GM19372 (cell line): ENCODE measurements around the gene FBXL20.
"Not testable (repeated sequence)": the region's sequence is repeated elsewhere in the genome, so short reads cannot be mapped to it uniquely, and the experiment has no call there.

Experiments used
- ATAC-seq: cut with Tn5 transposase; IDR thresholded peaks from one replicate; pipeline ENCODE4 v1.9.1; 2021; ENCODE audit warnings: mild to moderate bottlenecking, low read depth, moderate library complexity; ENCODE audit not compliant: unreplicated experiment

Gene FBXL20, protein sequence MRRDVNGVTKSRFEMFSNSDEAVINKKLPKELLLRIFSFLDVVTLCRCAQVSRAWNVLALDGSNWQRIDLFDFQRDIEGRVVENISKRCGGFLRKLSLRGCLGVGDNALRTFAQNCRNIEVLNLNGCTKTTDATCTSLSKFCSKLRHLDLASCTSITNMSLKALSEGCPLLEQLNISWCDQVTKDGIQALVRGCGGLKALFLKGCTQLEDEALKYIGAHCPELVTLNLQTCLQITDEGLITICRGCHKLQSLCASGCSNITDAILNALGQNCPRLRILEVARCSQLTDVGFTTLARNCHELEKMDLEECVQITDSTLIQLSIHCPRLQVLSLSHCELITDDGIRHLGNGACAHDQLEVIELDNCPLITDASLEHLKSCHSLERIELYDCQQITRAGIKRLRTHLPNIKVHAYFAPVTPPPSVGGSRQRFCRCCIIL

DNA sequence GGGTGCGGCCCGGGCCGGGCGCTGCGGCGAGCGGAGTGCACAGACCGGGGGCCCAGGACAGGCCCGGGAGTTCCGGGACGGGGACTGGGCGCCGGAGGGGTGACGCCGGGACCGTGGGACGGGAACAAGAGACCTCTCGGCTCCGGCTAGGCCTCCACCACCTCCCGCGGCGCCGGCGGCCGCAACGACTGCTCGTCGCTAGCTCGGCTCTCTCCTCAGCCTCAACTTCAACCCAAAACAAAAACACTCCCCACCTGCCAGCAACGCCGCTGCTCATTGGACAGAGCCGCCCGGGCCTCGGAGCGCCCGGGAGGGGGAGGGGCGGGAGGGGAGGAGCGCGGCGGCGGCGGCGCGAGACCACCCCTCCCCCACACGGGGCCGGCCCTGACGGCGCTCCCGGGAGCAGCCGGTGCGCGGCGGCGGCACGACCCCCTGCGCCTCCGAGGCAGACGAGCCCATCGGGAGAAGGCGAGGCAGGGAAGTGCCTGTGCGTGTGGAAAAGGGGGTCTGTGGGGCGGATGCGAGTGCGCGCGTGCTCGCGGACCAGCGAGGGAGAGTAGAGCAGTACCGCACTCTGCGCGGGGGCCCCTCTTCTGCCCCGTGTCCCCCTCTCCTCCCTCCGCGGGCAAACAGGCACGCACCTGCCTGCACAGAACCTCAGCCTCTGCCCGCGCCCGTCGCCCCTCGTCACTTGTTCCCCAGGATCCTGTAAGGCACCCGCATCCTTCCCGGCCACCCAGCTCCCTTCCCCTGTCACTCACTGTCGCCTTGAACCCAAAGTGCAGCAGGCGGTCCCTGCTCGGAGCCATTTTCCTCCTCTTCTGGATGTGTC lies at the start of gene FBXL20:
TSS of gene FBXL20 (minus strand) at position 215 of the 832 bp plus-strand sequence. CDS start 224 bp downstream, outside the sequence.
- ATAC-seq, result peak; percentile 76

DNA sequence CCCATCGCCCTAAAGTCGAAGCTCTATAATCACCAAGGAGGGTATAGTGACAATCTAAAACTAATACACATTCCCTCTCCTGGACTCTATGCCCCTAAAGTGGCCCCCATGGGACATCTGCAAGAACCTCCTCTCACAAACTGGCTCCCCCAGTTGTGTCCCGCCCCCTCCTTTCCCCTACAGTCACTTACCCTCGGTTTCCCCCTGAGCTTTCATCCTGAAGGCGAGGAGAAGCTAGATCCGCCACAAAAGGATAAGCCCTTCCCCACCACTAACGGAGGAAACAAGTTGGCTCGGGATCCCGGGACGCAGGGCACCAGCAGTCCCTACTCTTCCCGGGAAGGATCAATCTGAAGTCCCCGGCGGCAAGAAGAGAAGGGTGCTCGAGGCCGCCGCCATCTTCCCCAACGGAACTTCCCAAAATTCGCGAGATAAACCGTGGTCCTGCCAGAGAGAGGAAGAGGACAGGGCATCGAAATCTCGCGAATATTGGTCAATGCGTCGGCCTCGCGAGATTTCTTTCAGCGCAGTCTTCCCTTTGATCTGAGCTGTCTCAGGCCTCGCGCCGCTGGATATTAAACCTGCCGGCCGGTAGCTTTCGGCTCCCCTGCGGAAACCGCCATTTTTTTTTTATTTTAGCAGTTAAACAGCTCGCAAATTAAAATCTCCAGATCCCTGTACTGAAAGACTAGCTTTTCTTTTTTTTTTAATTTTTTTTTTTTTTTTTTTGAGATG lies 49.6 kb upstream of the FBXL20 start, which contains the start of gene MED1:
TSS of gene MED1 (minus strand) at position 417 of the 735 bp plus-strand sequence. CDS start at position 216, 201 bp downstream.
- peak; percentile 99 for ATAC-seq

DNA sequence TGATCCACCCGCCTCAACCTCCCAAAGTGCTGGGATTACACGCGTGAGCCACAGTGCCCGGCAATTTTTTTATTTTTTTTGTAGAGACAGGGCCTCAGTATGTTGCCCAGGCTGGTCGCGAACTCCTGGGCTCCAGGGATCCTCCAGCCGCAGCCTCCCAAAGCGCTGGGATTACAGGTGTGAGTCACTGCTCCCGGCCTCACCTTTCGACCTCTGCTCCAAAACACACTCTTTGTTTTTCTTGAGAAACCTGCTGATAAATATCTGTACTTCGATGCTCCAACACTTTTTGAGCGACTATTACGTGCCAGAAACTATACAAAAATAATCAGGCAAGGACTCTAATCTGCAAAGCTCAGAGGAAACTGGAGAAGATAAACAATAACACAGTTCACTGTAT lies 48.6 kb upstream of the FBXL20 start:
- ATAC-seq, result no peak

DNA sequence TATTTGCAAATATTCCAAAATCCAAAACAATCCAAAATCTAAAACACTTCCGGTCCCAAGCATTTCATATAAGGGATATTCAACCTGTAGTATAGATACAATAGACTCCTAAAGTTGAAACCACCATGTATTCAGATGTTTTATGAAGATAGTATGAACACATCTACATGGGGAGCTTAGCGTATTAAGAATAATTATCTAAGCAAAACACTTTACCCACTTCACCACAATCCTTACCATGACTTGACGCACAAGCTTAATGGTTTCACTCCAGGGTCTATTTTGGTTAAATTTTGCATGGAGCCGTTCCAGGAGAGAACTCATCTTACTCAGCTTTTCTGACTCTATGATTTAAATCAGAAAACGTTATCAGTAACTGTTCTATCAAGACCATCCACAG lies 46.1 kb upstream of the FBXL20 start:
- ATAC-seq, result no peak

DNA sequence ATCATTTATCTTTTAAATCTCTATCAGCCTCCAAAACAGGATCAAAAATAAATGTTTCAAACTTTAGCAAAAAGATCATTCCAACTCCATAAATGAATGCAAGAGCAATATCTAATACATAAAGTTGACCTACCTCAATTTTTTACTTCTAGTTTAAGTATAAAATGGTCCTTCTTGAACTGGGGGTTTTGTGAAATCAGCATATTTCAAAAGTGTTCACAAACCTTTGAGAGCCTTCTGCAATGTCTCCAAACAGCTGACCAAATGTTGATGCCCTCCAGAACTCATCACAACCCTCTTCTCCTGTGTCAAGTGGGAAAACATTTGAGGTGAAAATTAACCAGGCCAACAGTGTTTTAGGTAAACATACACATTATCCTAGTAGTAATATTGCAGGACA lies 41.9 kb upstream of the FBXL20 start:
- no peak for ATAC-seq

DNA sequence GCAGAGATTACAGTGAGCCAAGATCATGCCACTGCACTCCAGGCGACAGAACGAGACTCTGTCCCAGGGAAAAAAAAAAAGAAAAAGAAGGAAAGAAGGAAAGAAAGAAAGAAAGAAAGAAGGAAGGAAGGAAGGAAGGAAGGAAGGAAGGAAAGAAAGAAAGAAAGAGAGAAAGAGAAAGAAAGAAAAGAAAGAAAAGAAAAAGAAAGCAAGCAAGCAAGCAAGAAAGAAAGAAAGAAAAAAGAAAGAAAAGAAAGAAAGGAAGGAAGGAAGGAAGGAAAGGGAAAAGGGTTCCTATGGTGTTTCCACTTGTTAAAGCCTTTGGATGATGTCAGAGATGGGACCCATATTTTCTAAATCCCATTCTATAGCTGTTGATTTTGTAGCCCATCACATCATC lies 38.4 kb upstream of the FBXL20 start:
- ATAC-seq, result not testable (repeated sequence)

DNA sequence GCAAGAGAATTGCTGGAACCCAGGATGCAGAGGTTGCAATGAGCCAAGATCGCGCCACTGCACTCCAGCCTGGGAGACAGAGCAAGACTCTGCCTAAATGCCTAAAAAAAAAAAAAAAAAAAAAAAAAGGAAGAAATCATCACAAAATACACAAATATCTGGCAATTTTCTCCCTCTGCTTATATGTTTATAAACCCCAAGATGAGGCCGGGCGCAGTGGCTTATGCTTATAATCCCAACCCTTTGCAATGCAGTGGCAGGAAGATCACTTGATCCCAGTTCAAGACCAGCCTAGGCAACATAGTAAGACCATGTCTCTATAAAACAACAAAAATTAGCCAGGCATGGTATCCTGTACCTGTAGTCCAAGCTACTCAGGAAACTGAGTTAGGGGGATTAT lies 28.2 kb upstream of the FBXL20 start:
- no peak for ATAC-seq

DNA sequence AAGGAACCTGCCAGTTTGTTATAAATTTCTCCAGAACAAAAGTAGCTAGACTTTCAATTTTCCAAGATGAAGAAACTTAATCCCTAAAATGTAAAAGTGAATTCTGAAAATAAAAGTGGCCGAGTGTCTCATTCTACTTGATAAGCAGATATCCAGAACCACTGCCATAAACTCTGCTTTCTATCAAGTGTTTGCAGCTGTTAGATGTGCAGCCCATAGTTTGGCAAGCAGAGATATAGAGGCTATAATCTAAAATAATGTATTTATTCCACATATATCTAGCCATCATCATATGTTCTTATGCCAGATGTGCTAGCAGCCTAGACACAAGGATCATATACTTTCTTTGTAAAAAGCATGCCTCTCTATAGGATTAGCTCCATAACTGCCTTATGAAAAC lies 14.7 kb upstream of the FBXL20 start:
- no peak for ATAC-seq

DNA sequence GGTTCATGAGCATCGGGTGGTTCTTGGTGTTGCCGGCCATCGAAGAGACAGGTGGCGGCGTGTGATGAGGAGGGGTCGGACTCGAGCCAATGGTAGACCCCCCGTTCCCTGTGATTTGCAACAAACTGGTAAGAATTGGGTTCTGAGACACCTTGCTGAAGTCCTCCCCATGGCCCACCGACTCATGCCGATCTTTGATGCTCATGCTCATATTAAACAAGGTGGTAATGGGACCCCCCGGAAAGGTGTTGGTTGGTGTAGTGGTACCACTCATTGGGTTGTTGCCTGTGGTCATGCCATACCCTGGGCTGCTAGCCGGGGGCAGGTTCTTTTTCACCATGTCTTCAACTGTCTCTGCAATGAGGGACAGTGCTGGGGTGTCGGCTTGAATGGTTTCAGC lies 8.9 kb upstream of the FBXL20 start:
- no peak for ATAC-seq

DNA sequence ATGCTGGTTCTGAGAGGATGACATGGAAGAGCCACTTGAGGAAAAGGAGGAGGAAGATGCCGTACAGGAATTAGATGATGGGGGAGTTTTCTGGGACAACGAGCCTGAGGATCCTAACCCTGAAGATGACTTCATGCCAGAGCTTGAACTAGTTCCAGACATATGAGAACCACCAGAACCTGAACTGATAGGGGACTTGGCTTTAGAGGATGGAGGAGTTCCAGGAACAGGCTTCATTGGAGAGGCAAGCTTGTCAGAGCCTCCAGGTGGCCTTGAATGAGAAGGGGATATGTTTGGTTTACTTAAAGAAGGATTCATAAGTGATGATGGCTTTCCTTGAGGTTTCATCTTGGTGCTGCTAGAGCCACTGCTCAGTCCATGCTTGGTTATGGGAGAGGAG lies 6.9 kb upstream of the FBXL20 start:
- no peak for ATAC-seq

DNA sequence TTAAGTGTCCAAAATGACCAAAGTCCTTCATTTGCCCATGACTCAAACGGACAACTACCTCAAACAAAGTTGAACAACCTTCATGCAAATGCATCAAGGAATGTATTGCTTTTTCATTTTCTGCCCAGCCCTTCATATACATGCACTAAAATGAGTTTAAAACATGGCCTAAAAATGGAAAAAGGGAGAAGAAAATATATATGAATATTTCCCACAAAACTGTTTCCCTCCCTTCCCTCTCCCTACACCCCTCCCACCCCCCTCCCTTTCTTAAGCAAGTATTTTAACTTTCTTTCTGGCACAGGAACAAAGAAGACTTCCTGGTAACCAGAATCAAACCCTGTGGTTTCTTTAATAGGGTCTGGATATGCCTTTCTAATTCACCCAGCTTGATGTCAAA lies 5.5 kb upstream of the FBXL20 start:
- no peak for ATAC-seq

DNA sequence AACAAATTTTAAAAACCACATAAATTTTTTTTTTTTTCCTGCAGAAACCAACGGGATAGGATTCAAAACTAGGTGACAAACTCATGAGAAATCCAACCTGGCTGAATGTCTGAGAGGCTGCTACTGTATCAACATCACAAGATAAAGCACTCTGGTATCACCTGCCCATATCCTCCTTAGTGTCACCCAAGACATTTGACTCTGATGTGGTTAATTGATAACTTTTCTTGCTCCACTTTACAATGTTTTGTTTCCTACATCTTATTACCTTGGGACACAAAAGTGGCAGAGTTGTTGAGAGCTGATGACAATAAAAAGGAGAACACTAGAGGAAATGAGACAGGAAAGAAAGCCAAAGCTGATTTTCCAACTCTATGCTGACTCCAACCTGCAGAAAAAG lies 4.0 kb upstream of the FBXL20 start:
- no peak for ATAC-seq

DNA sequence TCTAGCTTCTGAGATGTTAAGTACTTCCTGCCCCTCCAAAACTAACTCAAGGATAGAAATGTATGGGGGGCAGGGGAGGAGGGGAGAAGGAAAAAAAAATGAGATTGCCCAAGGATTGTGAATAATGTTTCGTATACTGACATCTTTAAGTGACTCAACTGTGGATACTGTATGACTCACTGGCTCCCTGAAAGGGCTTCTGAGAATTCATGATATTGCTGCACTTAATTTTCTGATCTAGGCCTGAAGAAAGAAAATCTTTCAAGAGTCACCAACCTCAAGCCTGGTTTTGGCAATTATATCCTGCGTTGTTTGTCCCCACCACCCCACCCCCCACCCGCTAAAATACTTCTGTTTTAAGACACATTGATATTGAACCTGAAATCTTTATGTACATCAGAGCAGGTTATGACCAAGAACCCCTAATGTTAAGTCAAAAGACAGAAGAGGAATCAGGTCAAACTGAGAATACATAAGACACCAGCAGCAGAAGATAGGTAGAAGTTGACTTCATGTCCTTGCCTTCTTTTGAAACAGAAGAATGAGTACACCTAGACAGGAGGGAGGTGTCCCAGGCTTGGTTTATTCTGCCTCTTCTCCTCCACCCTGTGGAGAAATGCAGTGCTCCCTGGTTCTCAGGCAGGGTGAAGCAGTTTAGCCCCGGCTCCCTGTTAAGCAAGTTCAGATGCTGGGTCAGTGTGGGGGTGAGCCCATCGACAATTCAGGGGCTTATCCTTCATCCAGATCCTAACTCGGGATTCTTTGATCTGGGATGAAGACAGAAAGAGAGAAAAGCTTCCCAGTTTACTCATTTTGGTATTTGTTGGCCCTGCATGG lies 3.3 kb upstream of the FBXL20 start:
- ATAC-seq, result no peak

DNA sequence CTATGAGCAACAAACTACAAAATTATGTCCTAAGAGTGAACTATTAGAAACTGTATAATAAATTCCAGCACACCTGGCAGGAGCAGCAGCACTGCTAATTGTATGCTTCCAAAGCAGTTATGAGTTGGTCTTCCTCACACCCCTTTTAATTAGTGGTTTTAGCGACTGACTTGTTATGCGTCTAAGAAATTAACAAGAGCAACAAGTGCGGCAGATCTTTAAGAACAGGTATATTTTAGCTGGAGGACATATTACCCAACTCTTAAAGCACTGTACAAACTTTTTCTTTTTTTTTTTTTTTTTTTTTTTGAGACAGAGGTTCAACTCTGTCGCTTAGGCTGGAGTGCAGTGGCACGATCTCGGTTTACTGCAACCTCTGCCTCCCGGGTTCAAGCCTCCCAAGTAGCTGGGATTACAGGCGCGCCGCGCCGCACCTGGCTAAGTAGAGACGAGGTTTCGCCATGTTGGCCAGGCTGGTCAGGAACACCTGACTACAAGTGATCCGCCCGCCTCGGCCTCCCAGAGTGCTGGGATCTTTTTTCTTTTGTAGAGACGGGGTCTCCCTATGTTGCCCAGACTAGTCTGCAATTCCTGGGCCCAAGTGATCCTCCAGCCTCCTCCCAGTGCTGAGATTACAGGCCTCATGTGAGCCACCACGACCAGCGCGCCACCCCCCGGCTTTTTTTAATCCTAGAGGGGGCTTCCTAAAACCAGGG lies 1.6 kb upstream of the FBXL20 start:
- no peak for ATAC-seq

DNA sequence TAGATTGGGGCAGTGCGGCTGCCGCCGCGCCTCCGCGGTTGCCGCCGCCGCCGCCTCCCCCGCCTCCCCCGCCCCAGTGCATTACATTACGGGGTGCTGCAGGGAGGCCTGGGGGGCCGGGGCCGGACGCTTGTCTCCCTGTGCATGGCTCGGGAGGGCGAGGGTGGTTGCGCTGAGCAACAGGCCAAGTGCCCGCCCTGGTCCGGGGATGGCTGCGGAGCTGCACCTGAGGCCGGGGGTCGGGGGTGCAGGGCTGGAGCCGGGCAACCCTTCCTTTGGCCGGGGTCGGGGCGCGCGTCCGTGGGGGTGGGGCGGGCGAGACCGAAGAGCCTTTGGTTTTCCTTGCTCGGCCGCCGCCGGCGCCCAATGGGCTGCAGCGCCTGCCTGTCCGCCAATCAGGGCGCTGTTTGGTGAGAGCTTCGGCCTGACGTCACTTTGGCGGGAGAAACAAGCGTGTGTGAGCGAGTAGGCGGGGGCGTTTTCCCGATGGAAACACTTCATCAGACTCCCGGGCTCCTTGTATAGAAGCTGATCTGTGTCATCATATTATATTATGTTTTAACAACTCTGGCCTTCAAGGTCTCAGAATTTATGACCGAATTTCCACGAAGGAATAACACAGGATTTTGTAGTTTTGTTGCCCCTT lies 941 bp upstream of the FBXL20 start:
- peak; percentile 51 for ATAC-seq

DNA sequence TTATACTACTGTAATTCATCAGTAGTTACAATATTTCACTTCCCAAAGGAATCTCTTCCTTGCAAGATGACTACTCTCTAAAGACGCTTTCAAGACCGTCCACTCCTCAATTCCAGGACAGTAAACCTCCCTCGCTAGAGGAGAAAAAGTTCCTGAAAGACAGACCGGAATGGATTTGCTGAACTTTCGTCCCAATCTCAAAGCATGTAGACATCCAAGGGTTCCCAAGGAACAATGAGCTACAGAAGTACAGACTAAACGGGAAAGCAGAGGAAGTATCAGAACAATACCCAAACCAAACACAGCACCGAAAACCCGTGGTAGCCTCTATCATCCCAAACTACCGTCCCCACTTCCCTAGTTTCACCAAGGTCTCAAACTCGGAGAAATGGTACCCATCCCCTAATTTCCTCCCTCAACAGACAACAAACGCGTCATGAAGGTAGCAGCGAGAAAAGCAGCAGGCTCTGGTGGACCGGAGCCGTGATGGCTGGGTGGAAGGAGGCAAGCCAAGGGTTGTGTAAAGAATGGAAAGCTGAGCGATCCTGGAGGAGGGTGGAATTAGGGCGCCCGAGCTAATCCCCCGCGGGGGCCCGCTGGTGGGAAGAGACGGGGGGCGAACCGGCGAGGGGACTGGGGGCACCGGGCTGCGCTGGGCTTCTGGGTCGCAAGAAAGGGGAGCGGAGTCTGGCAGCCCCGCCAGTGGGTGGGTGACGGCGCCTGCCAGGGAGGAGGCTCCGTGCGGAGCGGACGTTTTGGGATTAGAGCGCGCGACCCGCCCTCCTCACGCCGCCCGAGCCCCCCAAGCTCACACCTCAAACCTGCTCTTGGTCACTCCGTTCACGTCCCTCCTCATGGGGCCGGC lies 647 bp downstream of the FBXL20 start:
- peak; percentile 6 for ATAC-seq

DNA sequence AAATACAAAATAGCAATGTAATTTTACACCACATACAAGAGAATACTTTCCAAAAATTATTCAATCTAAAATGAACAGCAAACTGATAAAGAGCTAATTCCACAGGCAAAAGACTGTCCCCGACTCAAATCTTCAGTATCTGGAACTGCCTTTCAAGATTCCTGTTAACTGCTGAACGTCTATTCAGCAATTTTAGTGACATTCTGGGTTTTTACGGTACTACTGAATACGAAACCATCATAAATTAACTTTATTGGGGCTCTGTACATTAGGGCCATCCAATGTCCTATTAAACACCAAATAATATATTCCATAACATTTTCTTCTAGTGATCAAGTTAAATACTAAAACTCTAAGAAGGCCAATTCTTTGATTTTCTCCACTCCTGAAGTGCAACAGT lies 1.6 kb downstream of the FBXL20 start:
- ATAC-seq, result no peak

DNA sequence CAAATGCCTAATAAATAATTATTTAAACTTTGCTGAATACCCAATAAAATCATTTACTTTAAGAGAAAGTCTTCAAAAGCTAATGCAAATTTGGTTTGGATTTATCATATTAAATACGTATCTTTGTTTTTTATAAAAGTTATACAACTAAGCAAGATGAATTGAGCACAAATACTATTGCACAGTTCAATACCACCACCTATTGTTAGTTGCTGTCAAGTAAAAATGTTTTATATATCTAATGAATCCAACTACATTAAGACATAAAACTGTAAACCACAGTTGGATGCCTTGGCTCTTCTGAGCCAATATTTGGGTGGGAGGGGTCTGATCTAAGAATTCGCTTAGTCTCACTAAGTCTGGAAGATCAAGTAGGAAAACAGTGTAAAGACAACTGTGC lies 7.7 kb downstream of the FBXL20 start:
- no peak for ATAC-seq
